Fibroblast of lung (primary cell): ENCODE data around the gene ARMC3. TPM values are rescaled to one million over a fixed set of nuclear protein-coding genes. Genes with fewer than 3 reads are reported as not detected.

Experiments used
- DNase-seq, 2 donors: peaks; one replicate each; pipeline versions ENCODE4 v3.0.0 to v3.0.0-alpha.2; 2010; ENCODE audit warnings: low read depth in 2 of 2
- H2AFZ ChIP-seq: 2 replicates; pipeline ENCODE4 v1.5.1; 2012; ENCODE audit warnings: low read length, control low read depth, inconsistent platforms
- H3K27ac ChIP-seq: 2 replicates; pipeline ENCODE4 v1.5.1; 2011; ENCODE audit warnings: low read length, control low read depth; ENCODE audit not compliant: insufficient read depth
- H3K27me3 ChIP-seq: 2 replicates; pipeline ENCODE4 v1.5.1; 2011; ENCODE audit warnings: mild to moderate bottlenecking, low read length; ENCODE audit not compliant: control insufficient read depth, insufficient read depth
- H3K36me3 ChIP-seq: 2 replicates; pipeline ENCODE4 v1.5.1; 2011; ENCODE audit warnings: low read length; ENCODE audit not compliant: control insufficient read depth, insufficient read depth
- H3K4me1 ChIP-seq: 2 replicates; pipeline ENCODE4 v1.5.1; 2011; ENCODE audit warnings: low read length; ENCODE audit not compliant: control insufficient read depth, insufficient read depth; ENCODE audit errors: extremely low read depth
- H3K4me2 ChIP-seq: 2 replicates; pipeline ENCODE4 v1.5.1; 2011; ENCODE audit warnings: low read length, control low read depth; ENCODE audit not compliant: insufficient read depth; ENCODE audit errors: extremely low read depth
- H3K4me3 ChIP-seq, 4 experiments: fragments of 200-600 bp in 1 of 4; sonication (generic) in 1 of 4; replicated peaks in 1 of 4; 2 replicates each; pipeline ENCODE4 v1.5.1; 2011 to 2016; ENCODE audit warnings: low read length in 4 of 4, low read depth in 3 of 4, mild to moderate bottlenecking in 3 of 4, control low read depth in 2 of 4, inconsistent platforms in 1 of 4, mixed read lengths in 1 of 4; ENCODE audit not compliant: insufficient read depth in 1 of 4; ENCODE audit errors: control extremely low read depth in 1 of 4
- H3K79me2 ChIP-seq: 2 replicates; pipeline ENCODE4 v1.5.1; 2012; ENCODE audit warnings: mild to moderate bottlenecking, low read length, inconsistent platforms; ENCODE audit not compliant: control insufficient read depth, insufficient read depth
- H3K9ac ChIP-seq: 2 replicates; pipeline ENCODE4 v1.5.1; 2011; ENCODE audit warnings: mild to moderate bottlenecking, low read length, control low read depth; ENCODE audit not compliant: insufficient read depth
- H3K9me3 ChIP-seq: 2 replicates; pipeline ENCODE4 v1.5.1; 2012; ENCODE audit warnings: low read depth, low read length; ENCODE audit not compliant: control insufficient read depth, insufficient read depth
- H4K20me1 ChIP-seq: 2 replicates; pipeline ENCODE4 v1.5.1; 2011; ENCODE audit warnings: low read length; ENCODE audit not compliant: control insufficient read depth, insufficient read depth; ENCODE audit errors: extremely low read depth
- EZH2 ChIP-seq: IDR thresholded peaks from 2 replicates; pipeline ENCODE4 v1.5.1; 2012; ENCODE audit warnings: low read length, control low read depth, mild to moderate bottlenecking; ENCODE audit errors: missing control alignments
- polyA plus RNA-seq, 2 donors: library from polyadenylated mRNA; depleted of rRNA in 1 of 2; stranded (reverse) in 1 of 2; unstranded in 1 of 2; fragments of >200 nt; gene quantifications; 2 replicates each; pipeline ENCODE4 v1.2.1, GENCODE V29; 2011 to 2012; ENCODE audit warnings: missing spikeins in 1 of 2
- total RNA-seq: library from RNA; depleted of rRNA; stranded (reverse); fragments of >200 nt; gene quantifications from 2 replicates; pipeline ENCODE4 v1.2.1, GENCODE V29; 2014
- TF ChIP-seq, protein P1 (sequence below), 2 donors: IDR thresholded peaks in 1 of 2; conservative IDR thresholded peaks in 1 of 2; 1 replicate in 1 of 2; 2 replicates in 1 of 2; pipeline ENCODE4 v1.5.1; 2011 to 2012; ENCODE audit warnings: low read length in 2 of 2, control low read depth in 1 of 2, inconsistent platforms in 1 of 2, low read depth in 1 of 2, mild to moderate bottlenecking in 1 of 2

The ARMC3 gene
- total and polyA plus RNA-seq, 2 donors (not counting 1 experiment from before 2014, with no cell fraction given): not detected

DNA sequence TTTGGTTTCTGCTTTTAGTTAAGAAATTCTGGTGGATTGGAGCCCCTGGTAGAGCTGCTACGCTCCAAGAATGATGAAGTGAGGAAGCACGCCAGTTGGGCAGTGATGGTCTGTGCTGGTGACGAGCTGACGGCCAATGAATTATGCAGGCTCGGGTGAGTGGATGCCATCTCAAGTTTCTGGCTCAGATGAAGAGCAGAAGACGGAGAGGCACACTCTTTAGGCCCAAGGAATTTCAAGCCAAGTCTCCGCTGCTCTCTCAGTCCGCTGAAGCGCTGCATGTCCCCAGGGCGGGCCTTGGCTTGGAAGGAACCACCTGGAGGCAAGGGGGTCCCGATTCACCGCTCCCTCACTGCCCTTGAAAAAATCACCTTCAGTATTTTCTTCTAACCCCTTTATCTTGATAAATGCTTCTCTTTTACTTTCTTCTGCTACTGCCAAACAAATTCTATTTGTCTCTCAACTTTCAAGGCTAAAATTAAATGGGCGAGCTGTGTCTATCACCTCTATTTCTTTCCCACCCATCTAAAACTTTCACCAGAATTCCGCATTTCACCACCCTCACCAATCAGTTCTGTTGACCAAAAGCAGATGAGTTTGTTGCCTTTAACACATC lies 74.2 kb downstream of the ARMC3 start:
- H4K20me1 ChIP-seq: no peaks in the 10 kb centered on the region
- H2AFZ ChIP-seq: no peak overlapping the region
- TF ChIP-seq EZH2: no peak
- TF ChIP-seq, protein P1, sequence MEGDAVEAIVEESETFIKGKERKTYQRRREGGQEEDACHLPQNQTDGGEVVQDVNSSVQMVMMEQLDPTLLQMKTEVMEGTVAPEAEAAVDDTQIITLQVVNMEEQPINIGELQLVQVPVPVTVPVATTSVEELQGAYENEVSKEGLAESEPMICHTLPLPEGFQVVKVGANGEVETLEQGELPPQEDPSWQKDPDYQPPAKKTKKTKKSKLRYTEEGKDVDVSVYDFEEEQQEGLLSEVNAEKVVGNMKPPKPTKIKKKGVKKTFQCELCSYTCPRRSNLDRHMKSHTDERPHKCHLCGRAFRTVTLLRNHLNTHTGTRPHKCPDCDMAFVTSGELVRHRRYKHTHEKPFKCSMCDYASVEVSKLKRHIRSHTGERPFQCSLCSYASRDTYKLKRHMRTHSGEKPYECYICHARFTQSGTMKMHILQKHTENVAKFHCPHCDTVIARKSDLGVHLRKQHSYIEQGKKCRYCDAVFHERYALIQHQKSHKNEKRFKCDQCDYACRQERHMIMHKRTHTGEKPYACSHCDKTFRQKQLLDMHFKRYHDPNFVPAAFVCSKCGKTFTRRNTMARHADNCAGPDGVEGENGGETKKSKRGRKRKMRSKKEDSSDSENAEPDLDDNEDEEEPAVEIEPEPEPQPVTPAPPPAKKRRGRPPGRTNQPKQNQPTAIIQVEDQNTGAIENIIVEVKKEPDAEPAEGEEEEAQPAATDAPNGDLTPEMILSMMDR (conservative IDR thresholded peaks at IDR 0.05 in 1 of 2, IDR thresholded peaks at IDR 0.05 in 1 of 2; ENCODE audit: low read depth in 1 of 2, low read length in 2 of 2): no peak

DNA sequence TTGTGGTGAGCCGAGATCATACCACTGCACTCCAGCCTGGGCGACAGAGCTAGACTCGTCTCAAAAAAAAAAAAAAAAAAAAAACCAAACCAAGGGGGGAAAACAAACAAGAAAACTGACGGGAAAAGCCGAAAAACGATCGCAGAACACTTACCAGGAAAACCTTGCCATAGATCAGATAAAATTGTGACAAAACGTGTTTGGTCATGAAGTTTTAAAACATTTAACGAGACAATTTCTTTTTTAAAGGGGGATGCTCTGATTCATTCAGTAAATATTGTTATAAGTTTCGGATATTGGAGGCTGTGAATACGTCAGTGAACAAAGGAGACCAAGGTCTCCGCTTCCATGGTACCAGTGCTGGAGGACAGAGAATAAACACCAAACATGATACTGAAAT lies 77.3 kb downstream of the ARMC3 start:
- Histone ChIP-seq H3K27me3 (no peaks in the 10 kb centered on the region), H2AFZ (no peak overlapping the region), H3K9ac (no peak overlapping the region)

More for the DNA sequence above, 74.2 kb downstream of the ARMC3 start:
- Histone ChIP-seq H3K4me1 (no peaks in the 10 kb centered on the region), H3K27me3 (no peaks in the 10 kb centered on the region), H3K4me2 (no peak overlapping the region), H3K79me2 (no peaks in the 10 kb centered on the region), H3K27ac (no peak overlapping the region), H3K4me3 (no peak overlapping the region), H3K36me3 (no peaks in the 10 kb centered on the region), H3K9me3 (no peaks in the 10 kb centered on the region), H3K9ac (no peak overlapping the region)
- no peak for DNase-seq

DNA sequence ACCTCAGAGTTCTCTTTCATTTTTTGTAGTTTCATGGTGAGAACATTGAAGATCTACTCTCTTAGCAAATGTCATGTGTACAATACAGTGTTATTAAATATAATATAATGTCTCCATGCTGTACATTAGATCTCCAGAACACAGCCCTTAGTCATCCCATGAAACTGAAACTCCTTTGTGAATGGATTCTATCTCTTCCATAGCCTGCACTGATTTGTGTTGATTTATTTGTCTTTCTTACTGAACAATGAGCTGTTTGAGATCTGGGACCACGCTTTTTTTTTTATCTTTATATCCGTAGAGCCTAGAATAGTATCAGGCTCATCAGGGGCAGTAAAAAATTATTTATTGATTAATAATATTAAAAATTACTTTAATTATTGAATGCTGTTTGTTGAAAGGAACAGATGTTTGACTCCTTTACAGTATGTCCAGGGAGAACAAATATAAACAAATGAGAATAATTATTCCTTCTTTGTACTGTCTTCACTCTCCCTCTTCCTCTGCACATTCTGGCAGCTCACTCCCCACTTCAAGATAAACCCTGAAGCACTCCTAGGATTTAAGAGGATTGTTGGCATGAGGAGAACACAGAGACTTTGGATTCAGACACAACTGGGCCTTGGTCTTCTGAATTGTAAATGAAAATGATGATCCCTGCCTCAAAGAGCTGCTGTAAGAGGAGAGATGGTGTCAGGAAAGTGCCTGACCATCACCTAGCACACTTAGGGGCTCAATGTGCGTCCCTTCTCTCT lies 85.9 kb downstream of the ARMC3 start:
- no peak for DNase-seq
- Histone ChIP-seq H3K9ac (no peak overlapping the region), H3K4me1 (no peaks in the 10 kb centered on the region), H4K20me1 (no peaks in the 10 kb centered on the region), H3K79me2 (no peaks in the 10 kb centered on the region), H3K36me3 (no peaks in the 10 kb centered on the region), H3K4me3 (no peak overlapping the region), H3K9me3 (no peaks in the 10 kb centered on the region), H3K27me3 (no peaks in the 10 kb centered on the region), H3K4me2 (no peak overlapping the region), H2AFZ (no peak overlapping the region), H3K27ac (no peak overlapping the region)
- TF ChIP-seq EZH2: no peak
- TF ChIP-seq, protein P1 (conservative IDR thresholded peaks at IDR 0.05 in 1 of 2, IDR thresholded peaks at IDR 0.05 in 1 of 2; ENCODE audit: low read depth in 1 of 2, low read length in 2 of 2): no peak

More for the DNA sequence above, 77.3 kb downstream of the ARMC3 start:
- DNase-seq: no peak
- Histone ChIP-seq H3K4me2 (no peak overlapping the region), H4K20me1 (no peaks in the 10 kb centered on the region), H3K79me2 (no peaks in the 10 kb centered on the region), H3K36me3 (no peaks in the 10 kb centered on the region), H3K4me3 (no peak overlapping the region), H3K9me3 (no peaks in the 10 kb centered on the region), H3K4me1 (no peaks in the 10 kb centered on the region), H3K27ac (no peak overlapping the region)
- TF ChIP-seq, protein P1 (conservative IDR thresholded peaks at IDR 0.05 in 1 of 2, IDR thresholded peaks at IDR 0.05 in 1 of 2; ENCODE audit: low read depth in 1 of 2, low read length in 2 of 2): no peak
- TF ChIP-seq EZH2: no peak
